OCI-LY3 (cell line): ENCODE measurements around the gene ANGPTL7.

ENCODE experiments used
- CTCF ChIP-seq: fragments of 200-600, 300-600 bp; sonication (generic); IDR thresholded peaks from 2 replicates; pipeline ENCODE4 v1.5.1; 2014; ENCODE audit warnings: antibody characterized with exemption, low read length, low read depth
- EZH2phosphoT487 ChIP-seq: fragments of 200-600 bp; shearing (Covaris generic); IDR thresholded peaks from 2 replicates; pipeline ENCODE4 v1.6.1; 2018; ENCODE audit warnings: antibody characterized with exemption, mixed run types, low read depth

GRCh38 chr1:11198257-11198656 is 9.1 kb downstream of the ANGPTL7 start:
- TF ChIP-seq CTCF (no peak), EZH2phosphoT487 (no peak)
